ENCODE results near the gene ZNF470.
A peak's percentile ranks its signal among the peaks of the same experiment; 100 is the strongest.

Gene ZNF470

GRCh38 chr19:56567274-56568120 is at the start of gene ZNF470:
Gene ZNF470, plus strand, starts transcription at chr19:56567468. Its CDS starts 2,844 bp downstream, at chr19:56570312.
- DNase-seq = peak; percentile 90 to 91

GRCh38 chr19:56525214-56525860 is 41.9 kb upstream of the ZNF470 start:
- no peak for DNase-seq

- DNase-seq = no peak
Measured at GRCh38 chr19:56537442-56537841, 29.8 kb upstream of the ZNF470 start.

- peak; percentile 84 to 91 for DNase-seq
Measured at GRCh38 chr19:56538254-56538760, 29.0 kb upstream of the ZNF470 start.

GRCh38 chr19:56538761-56539263 is 28.5 kb upstream of the ZNF470 start, which contains the start of gene ZFP28:
Gene ZFP28, plus strand, starts transcription at chr19:56538948. Its CDS starts 71 bp downstream, at chr19:56539019.
- peak; percentile 75 for DNase-seq

GRCh38 chr19:56543776-56544175 is 23.5 kb upstream of the ZNF470 start:
- DNase-seq = no peak

- no peak for DNase-seq
Measured at GRCh38 chr19:56547535-56547934, 19.7 kb upstream of the ZNF470 start.

GRCh38 chr19:56554272-56554869 is 12.9 kb upstream of the ZNF470 start:
- no peak for DNase-seq

- no peak for DNase-seq
Measured at GRCh38 chr19:56562766-56563165, 4.5 kb upstream of the ZNF470 start.

- peak; percentile 47 to 64 for DNase-seq
Measured at GRCh38 chr19:56566904-56567273, 379 bp upstream of the ZNF470 start.

- DNase-seq = no peak
Measured at GRCh38 chr19:56572589-56572988, 5.3 kb downstream of the ZNF470 start.

- DNase-seq = no peak
Measured at GRCh38 chr19:56573914-56574313, 6.6 kb downstream of the ZNF470 start.

- DNase-seq = no peak
Measured at GRCh38 chr19:56577719-56578602, 10.7 kb downstream of the ZNF470 start.

GRCh38 chr19:56594446-56594782 is 27.1 kb downstream of the ZNF470 start:
- no peak for DNase-seq

GRCh38 chr19:56594783-56595547 is 27.7 kb downstream of the ZNF470 start, which contains the start of gene ZNF71:
Gene ZNF71, plus strand, starts transcription at chr19:56595302. Its CDS starts 6,257 bp downstream, at chr19:56601559.
- DNase-seq = peak; percentile 89 to 90

- no peak for DNase-seq
Measured at GRCh38 chr19:56595548-56595899, 28.3 kb downstream of the ZNF470 start.

GRCh38 chr19:56596676-56597075 is 29.4 kb downstream of the ZNF470 start:
- DNase-seq = no peak

GRCh38 chr19:56597696-56598095 is 30.4 kb downstream of the ZNF470 start:
- DNase-seq = no peak

GRCh38 chr19:56601375-56601774 is 34.1 kb downstream of the ZNF470 start:
- DNase-seq = no peak

- DNase-seq = no peak
Measured at GRCh38 chr19:56603829-56604228, 36.6 kb downstream of the ZNF470 start.

GRCh38 chr19:56608274-56608964 is 41.2 kb downstream of the ZNF470 start:
- no peak for DNase-seq

Measured in stimulated activated CD4-positive, alpha-beta T cell treated with anti-CD3 and anti-CD28 coated beads, Interleukin-2, amount 100 ng/mL, for 24 hours (primary cell).